GM12878 (cell line): ENCODE results near the gene BSCL2. TPM values are rescaled to one million over a fixed set of nuclear protein-coding genes. Genes with fewer than 3 reads are reported as not detected.

Experiments
- ATAC-seq: fragments of 200-7000 bp; cut with Tn5 transposase; 3 replicates; pipeline ENCODE4 v1.9.1; 2020; ENCODE audit warnings: mild to moderate bottlenecking, moderate library complexity
- BruUV-seq: library from RNA; stranded (reverse); fragments of 400-500 nt; replicated peaks from 2 replicates; lab custom pipeline; 2021; lab: Mats Ljungman, UMichigan
- CTCF ChIA-PET: fragments of 300-600 bp; sonication (Branson Sonifier 250); formaldehyde crosslinking; extraction: SDS; loops from one replicate; lab custom pipeline; 2021; ENCODE audit warnings: inconsistent platforms; lab: Yijun Ruan, JAX
- POLR2A ChIA-PET: fragments of 350-600 bp; formaldehyde crosslinking; extraction: SDS; loops from one replicate; lab custom pipeline; 2021; ENCODE audit warnings: inconsistent platforms; lab: Charles Lee
- RAD21 ChIA-PET: fragments of 300-600 bp; sonication (Branson Sonifier 250); formaldehyde crosslinking; loops from one replicate; lab custom pipeline; 2023; ENCODE audit warnings: antibody characterized with exemption; ENCODE audit not compliant: unreplicated experiment; lab: Charles Lee
- SMC1A ChIA-PET: fragments of 300-600 bp; sonication (Branson Sonifier 250); formaldehyde crosslinking; loops from one replicate; lab custom pipeline; 2023; ENCODE audit not compliant: unreplicated experiment, uncharacterized antibody; lab: Charles Lee
- DNase-seq: peaks from one replicate; pipeline ENCODE4 v3.0.0-alpha.2; 2011; ENCODE audit warnings: low read depth, low spot score
- FAIRE-seq: peaks from 3 replicates; lab custom pipeline; 2011; peaks lifted over from hg19 to GRCh38; lab: Jason Lieb, UNC
- H2AFZ ChIP-seq: 2 replicates; pipeline ENCODE4 v1.6.0; 2011; ENCODE audit warnings: low read depth, low read length, control low read depth; ENCODE audit not compliant: control insufficient read depth
- H3K27ac ChIP-seq: 2 replicates; pipeline ENCODE4 v1.5.1; 2011; ENCODE audit warnings: control low read depth; ENCODE audit not compliant: control insufficient read depth, insufficient read depth
- H3K27me3 ChIP-seq, 2 experiments: replicated peaks in 1 of 2; 2 replicates each; pipeline versions ENCODE4 v1.6.0 to v1.6.1; 2011; ENCODE audit warnings: low read length in 1 of 2; ENCODE audit not compliant: control insufficient read depth in 2 of 2, insufficient read depth in 2 of 2
- H3K36me3 ChIP-seq, 2 experiments: 2 replicates each; pipeline ENCODE4 v1.5.1; 2011; ENCODE audit warnings: low read length in 1 of 2; ENCODE audit not compliant: control insufficient read depth in 2 of 2, insufficient read depth in 2 of 2
- H3K4me1 ChIP-seq: 2 replicates; pipeline ENCODE4 v1.6.1; 2011; ENCODE audit warnings: mild to moderate bottlenecking, low read length, moderate library complexity, mixed read lengths; ENCODE audit not compliant: control insufficient read depth, insufficient read depth
- H3K4me2 ChIP-seq: 2 replicates; pipeline ENCODE4 v1.6.0; 2011; ENCODE audit warnings: control low read depth; ENCODE audit not compliant: control insufficient read depth, insufficient read depth
- H3K4me3 ChIP-seq: fragments of 200-600 bp; sonication (generic); 2 replicates; pipeline ENCODE4 v1.5.1; 2016
- H3K79me2 ChIP-seq: 2 replicates; pipeline ENCODE4 v1.6.0; 2011; ENCODE audit warnings: low read length; ENCODE audit not compliant: control insufficient read depth, insufficient read depth
- H3K9ac ChIP-seq: 2 replicates; pipeline ENCODE4 v1.8.0; 2011; ENCODE audit warnings: low read length, control low read depth, mixed read lengths; ENCODE audit not compliant: control insufficient read depth, insufficient read depth
- H3K9me3 ChIP-seq: replicated peaks from 3 replicates; pipeline ENCODE4 v1.5.1; 2011; ENCODE audit warnings: mild to moderate bottlenecking, low read length; ENCODE audit not compliant: control insufficient read depth, insufficient read depth
- H4K20me1 ChIP-seq: 2 replicates; pipeline ENCODE4 v1.6.0; 2011; ENCODE audit not compliant: control insufficient read depth, insufficient read depth
- ASH2L ChIP-seq: fragments of 300-600, 200-600 bp; sonication (generic); IDR thresholded peaks from 2 replicates; pipeline ENCODE4 v1.6.1; 2017; ENCODE audit warnings: low read depth, mild to moderate bottlenecking, borderline replicate concordance
- CEBPB ChIP-seq, 2 experiments: fragments of 150-350 bp in 1 of 2; IDR thresholded peaks; 2 replicates each; pipeline ENCODE4 v1.6.1; 2012 to 2014; ENCODE audit warnings: low read depth in 2 of 2, low read length in 2 of 2, borderline replicate concordance in 1 of 2, inconsistent platforms in 1 of 2
- GATAD2B ChIP-seq: fragments of 450-650 bp; conservative IDR thresholded peaks from 2 replicates; pipeline ENCODE4 v1.6.1; 2017; ENCODE audit warnings: low read depth, mild to moderate bottlenecking, moderate library complexity
- IRF5 ChIP-seq: fragments of 450-650 bp; IDR thresholded peaks from 2 replicates; pipeline ENCODE4 v1.6.1; 2017; ENCODE audit warnings: borderline replicate concordance
- PKNOX1 ChIP-seq: fragments of 450-650 bp; IDR thresholded peaks from 2 replicates; pipeline ENCODE4 v1.6.1; 2016; ENCODE audit warnings: mild to moderate bottlenecking
- REST ChIP-seq: IDR thresholded peaks from 2 replicates; pipeline ENCODE4 v1.6.1; 2012; ENCODE audit warnings: mild to moderate bottlenecking, low read depth, low read length
- SP1 ChIP-seq: IDR thresholded peaks from one replicate; pipeline ENCODE4 v1.6.1; 2011; ENCODE audit warnings: low read depth, low read length
- TBL1XR1 ChIP-seq: IDR thresholded peaks from 2 replicates; pipeline ENCODE4 v1.6.1; 2012; ENCODE audit warnings: low read depth, low read length, improper control_type of control experiment
- ZBTB40 ChIP-seq: fragments of 450-650 bp; IDR thresholded peaks from 2 replicates; pipeline ENCODE4 v1.6.1; 2016; ENCODE audit warnings: mild to moderate bottlenecking, moderate library complexity, borderline replicate concordance
- WGBS: methylation state at CpG from one replicate; pipeline ENCODE4 v1.1.6; 2016; ENCODE audit warnings: low lambda C conversion rate; ENCODE audit not compliant: insufficient replicate concordance, insufficient coverage; ENCODE audit errors: missing lambda C conversion rate; 5-methylcytosine and 5-hydroxymethylcytosine counted together
- in situ Hi-C: fragments of 300-500 bp; cut with MboI; formaldehyde crosslinking; loops from 9 replicates; pipeline ENCODE4 v1.14.3; 2018; ENCODE audit warnings: mixed read lengths
- intact Hi-C: fragments of 100-400 bp; cut with micrococcal nuclease; formaldehyde crosslinking; loops from one replicate; pipeline ENCODE4 v1.14.2; 2022; ENCODE audit not compliant: unreplicated experiment
- polyA plus RNA-seq, 11 experiments: library from polyadenylated mRNA; depleted of rRNA in 4 of 11; unstranded in 6 of 11; stranded (reverse) in 5 of 11; fragments of >200 nt; fragmentation: Nextera tagmentation in 4 of 11; fragmentation: Illumina TruSeq in 1 of 11; extraction: Ambion mirVana in 4 of 11; extraction: Trizol in 1 of 11; gene quantifications; 1 replicate in 1 of 11; 2 replicates in 10 of 11; pipeline versions ENCODE4 v1.2.1 to v1.2.3, GENCODE V29; 2011 to 2016; ENCODE audit warnings: inconsistent platforms in 2 of 11, missing spikeins in 2 of 11, low read depth in 1 of 11
- total RNA-seq, 4 experiments: library from RNA; depleted of rRNA in 3 of 4; stranded (reverse); fragments of >200 nt in 3 of 4; fragmentation: Illumina TruSeq in 1 of 4; extraction: Trizol in 1 of 4; gene quantifications; 2 replicates each; pipeline versions ENCODE4 v1.2.1 to v1.2.3, GENCODE V29; 2013 to 2021

The BSCL2 gene
- total and polyA plus RNA-seq, 10 of the 15 experiments (the other 5 are each of a cell fraction or from before 2014, with no cell fraction given) = 12.3 to 57.9 (median 21.8) TPM

- no peaks in the 10 kb centered on the region; the same call in 1 of the 2 replicates for H3K4me1 ChIP-seq
- H3K27ac ChIP-seq = peak within 1 kb of the TSS; percentile 94
- ChIA-PET CTCF (interaction anchor here (0.6 to 5.4 kb wide), 14 partner anchors 16 to 304 kb away, joined by 3 to 34 read pairs (median 5); partner anchors contain the start of genes TAF6L, TMEM179B and ZBTB3), RAD21 (interaction anchor here (0.7 to 5.2 kb wide), 18 partner anchors 21 to 481 kb away, joined by 3 to 44 read pairs (median 5); partner anchors contain the start of genes C11orf98, CSKMT, LBHD1 and POLR2G), SMC1A (interaction anchor here (0.9 to 4.8 kb wide), 14 partner anchors 14 to 388 kb away, joined by 3 to 27 read pairs (median 4); partner anchors contain the start of genes BSCL2, GANAB, GNG3 and INTS5), POLR2A (interaction anchor here (1.0 to 6.8 kb wide), 27 partner anchors 8 to 1479 kb away, joined by 3 to 79 read pairs (median 8); partner anchors contain the start of genes BSCL2, C11orf98, CSKMT and EEF1G)
- peak within 1 kb of the TSS; percentile 75 for H3K4me2 ChIP-seq
- 1% methylated on average over 29 of the region's 29 CpGs for WGBS
- BruUV-seq = TSS peak; percentile 92
- H3K79me2 ChIP-seq = peaks cover 74% of the 10 kb centered on the region
- intact Hi-C loops = loop anchor here (1.0 to 5.0 kb wide), 3 partner anchors 44 to 126 kb away; partner anchors contain the start of genes MTA2 and TAF6L
- H3K9me3 ChIP-seq = no peaks in the 10 kb centered on the region; the same call in 2 of the 3 replicates
- H3K9ac ChIP-seq = peak within 1 kb of the TSS; percentile 91
- peaks cover 11% of the 10 kb centered on the region; the same call in 1 of the 2 replicates for H4K20me1 ChIP-seq
- in situ Hi-C loops = no loop called here
- no peaks in the 10 kb centered on the region for H3K27me3 ChIP-seq
- DNase-seq (peak; percentile 56), FAIRE-seq (peak; percentile 61), ATAC-seq (peak; percentile 56)
- H3K36me3 ChIP-seq = peaks cover 1 to 20% of the 10 kb centered on the region in 2 experiments; a peak in 3 of 4 replicates
- H2AFZ ChIP-seq = peak within 1 kb of the TSS; percentile 96
- H3K4me3 ChIP-seq = peak within 1 kb of the TSS; percentile 100
- TF ChIP-seq SP1 = no peak
- TF ChIP-seq PKNOX1 = peak; percentile 13; the same call in 1 of the 2 replicates
- no peak for TF ChIP-seq IRF5
- TF ChIP-seq ZBTB40 = peak; percentile 93
- TF ChIP-seq GATAD2B = peak; percentile 93
- peak; percentile 5; the same call in 1 of the 2 replicates for TF ChIP-seq TBL1XR1
- TF ChIP-seq CEBPB (IDR thresholded peaks at IDR 0.05; ENCODE audit: borderline replicate concordance in 1 of 2, low read depth in 2 of 2, low read length in 2 of 2) = no peak
- TF ChIP-seq ASH2L = peak; percentile 52; the same call in 1 of the 2 replicates
- peak; percentile 35; the same call in 1 of the 2 replicates for TF ChIP-seq REST
Measured at GRCh38 chr11:62728171-62728988, 21.2 kb upstream of the BSCL2 start, which contains the start of gene TTC9C. Gene TTC9C, plus strand, starts transcription at chr11:62728486. Its CDS starts 363 bp downstream, at chr11:62728849.
